CD4-positive, alpha-beta T cell treated with Interleukin-2 at 100 ng/mL for 4 hours (primary cell): ENCODE measurements around the gene RPAP2.

Experiments
- DNase-seq: peaks from one replicate; pipeline ENCODE4 v3.0.0-alpha.2; 2020; ENCODE audit warnings: low spot score

The RPAP2 gene

GRCh38 chr1:92447033-92447681 lies 148.3 kb downstream of the RPAP2 start:
- no peak for DNase-seq

GRCh38 chr1:92447976-92448375 lies 149.1 kb downstream of the RPAP2 start:
- DNase-seq = no peak
